ENCODE results near the gene C16orf86.
A peak's percentile ranks its signal among the peaks of the same experiment; 100 is the strongest.

Gene C16orf86

DNA sequence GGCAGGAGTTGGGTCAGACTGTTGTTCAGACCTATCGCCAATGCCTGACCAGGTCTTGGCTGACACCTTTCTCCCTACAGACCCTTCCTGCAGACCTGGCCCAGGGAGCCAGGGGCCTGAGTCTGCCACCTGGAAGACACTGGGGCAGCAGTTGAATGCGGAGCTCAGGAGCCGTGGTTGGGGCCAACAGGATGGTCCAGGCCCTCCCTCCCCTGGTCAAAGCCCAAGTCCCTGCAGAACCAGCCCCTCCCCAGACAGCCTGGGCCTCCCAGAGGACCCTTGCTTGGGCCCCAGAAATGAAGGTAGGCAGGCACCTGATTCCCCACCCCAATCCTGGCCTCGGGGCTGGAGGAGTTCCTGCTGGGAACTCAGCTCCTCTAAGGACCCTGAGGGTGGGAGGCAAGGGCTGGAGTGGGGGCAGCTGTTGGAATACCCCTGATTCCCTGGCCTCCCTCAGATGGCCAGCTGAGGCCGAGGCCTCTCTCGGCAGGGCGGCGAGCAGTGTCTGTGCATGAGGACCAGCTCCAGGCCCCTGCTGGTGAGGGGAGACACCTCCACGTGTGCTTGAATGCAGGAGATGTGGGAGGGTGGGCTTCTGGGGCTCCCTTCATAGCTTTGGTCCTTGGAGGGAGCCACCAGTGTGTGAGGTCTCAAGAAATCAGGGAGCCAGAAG is 10.1 kb upstream of the C16orf86 start:
- Histone ChIP-seq H3K36me3 (ENCODE audit: insufficient read depth, low read depth, low read length) (peaks cover 12% of the 10 kb centered on the region; the same call in 1 of the 2 replicates), H3K9ac (ENCODE audit: low read depth, low read length) (no peak overlapping the region), H3K4me1 (ENCODE audit: insufficient read depth, low read length) (peaks cover 6% of the 10 kb centered on the region; the same call in 1 of the 2 replicates), H3K4me3 (ENCODE audit: low read length) (no peak overlapping the region), H3K27me3 (ENCODE audit: insufficient read depth, low read length) (peaks cover 43% of the 10 kb centered on the region), H3K9me3 (ENCODE audit: insufficient read depth, low read depth, low read length) (no peaks in the 10 kb centered on the region), H3K27ac (ENCODE audit: low read length) (no peak overlapping the region)

DNA sequence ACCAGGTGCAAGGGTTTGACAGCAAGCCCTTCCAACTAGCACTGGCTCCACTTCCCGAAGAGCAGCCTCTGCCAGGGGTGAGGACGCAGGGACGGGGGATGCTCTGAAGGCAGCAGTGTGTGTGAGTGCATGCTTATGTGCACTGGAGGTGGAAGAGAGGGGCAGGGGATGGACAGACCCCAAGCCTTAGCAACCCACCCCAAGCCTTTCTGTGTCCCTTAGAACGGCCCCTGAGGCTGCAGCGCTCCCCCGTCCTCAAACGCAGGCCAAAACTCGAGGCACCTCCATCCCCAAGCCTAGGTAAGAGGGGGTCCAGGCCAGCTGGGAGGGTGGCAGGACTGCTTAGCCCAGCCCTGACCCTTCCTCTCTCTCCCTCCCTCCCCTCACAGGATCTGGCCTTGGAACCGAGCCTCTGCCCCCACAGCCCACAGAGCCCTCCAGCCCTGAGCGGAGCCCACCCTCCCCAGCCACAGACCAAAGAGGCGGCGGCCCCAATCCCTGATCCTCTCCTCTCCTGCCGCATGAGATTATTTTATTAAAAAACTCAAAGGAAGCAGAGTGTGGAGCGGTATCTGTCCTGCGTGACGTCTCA is 9.5 kb upstream of the C16orf86 start:
- H3K27ac ChIP-seq (ENCODE audit: low read length), result no peak overlapping the region
- peaks cover 12% of the 10 kb centered on the region; the same call in 1 of the 2 replicates for H3K36me3 ChIP-seq (ENCODE audit: insufficient read depth, low read depth, low read length)

DNA sequence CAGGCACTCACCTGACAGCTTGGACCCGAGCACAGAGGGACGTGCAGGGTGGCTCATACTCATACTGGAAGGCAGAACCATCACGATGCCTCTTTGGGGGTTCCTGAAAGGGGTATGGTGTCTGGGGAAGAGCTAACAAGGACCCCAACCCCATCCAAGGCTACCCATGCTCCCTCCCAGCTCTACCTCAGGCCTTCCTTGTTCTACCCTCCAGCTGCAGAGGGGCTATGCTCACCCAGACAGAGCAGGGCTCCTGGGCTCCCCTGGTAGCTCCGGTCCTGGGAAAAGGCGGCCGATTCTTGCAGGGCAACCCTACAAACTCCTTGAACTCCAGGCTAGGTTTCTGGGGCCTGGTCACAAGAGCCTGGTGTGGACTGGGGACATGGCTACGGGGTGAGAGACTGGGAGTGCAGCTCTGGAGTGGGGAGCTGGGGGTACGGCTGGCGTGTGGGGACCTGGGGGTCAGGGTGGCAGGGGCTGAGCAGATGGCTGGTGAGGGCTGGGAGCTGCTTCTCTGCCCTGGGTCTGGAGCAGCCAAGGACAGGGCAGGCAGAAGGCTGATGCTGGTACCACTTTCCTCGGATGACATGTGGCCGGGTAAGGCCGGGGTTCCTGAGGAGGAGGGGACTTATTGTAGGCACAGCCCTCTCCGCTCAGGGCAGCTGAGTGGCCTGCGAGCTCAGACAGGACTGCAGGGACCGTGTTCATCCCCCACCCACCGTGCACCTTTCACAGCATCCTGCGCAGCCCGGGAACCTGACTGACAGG is 8.7 kb upstream of the C16orf86 start:
- Histone ChIP-seq H3K4me1 (ENCODE audit: insufficient read depth, low read length) (peaks cover 10% of the 10 kb centered on the region; the same call in 1 of the 2 replicates), H3K27me3 (ENCODE audit: insufficient read depth, low read length) (peaks cover 41% of the 10 kb centered on the region), H3K27ac (ENCODE audit: low read length) (no peak overlapping the region), H3K4me3 (ENCODE audit: low read length) (no peak overlapping the region), H3K9me3 (ENCODE audit: insufficient read depth, low read depth, low read length) (no peaks in the 10 kb centered on the region), H3K36me3 (ENCODE audit: insufficient read depth, low read depth, low read length) (peaks cover 12% of the 10 kb centered on the region; the same call in 1 of the 2 replicates), H3K9ac (ENCODE audit: low read depth, low read length) (no peak overlapping the region)

More for the DNA sequence above, 9.5 kb upstream of the C16orf86 start:
- Histone ChIP-seq H3K4me3 (ENCODE audit: low read length) (no peak overlapping the region), H3K4me1 (ENCODE audit: insufficient read depth, low read length) (peaks cover 10% of the 10 kb centered on the region; the same call in 1 of the 2 replicates), H3K27me3 (ENCODE audit: insufficient read depth, low read length) (peaks cover 43% of the 10 kb centered on the region), H3K9me3 (ENCODE audit: insufficient read depth, low read depth, low read length) (no peaks in the 10 kb centered on the region), H3K9ac (ENCODE audit: low read depth, low read length) (no peak overlapping the region)

DNA sequence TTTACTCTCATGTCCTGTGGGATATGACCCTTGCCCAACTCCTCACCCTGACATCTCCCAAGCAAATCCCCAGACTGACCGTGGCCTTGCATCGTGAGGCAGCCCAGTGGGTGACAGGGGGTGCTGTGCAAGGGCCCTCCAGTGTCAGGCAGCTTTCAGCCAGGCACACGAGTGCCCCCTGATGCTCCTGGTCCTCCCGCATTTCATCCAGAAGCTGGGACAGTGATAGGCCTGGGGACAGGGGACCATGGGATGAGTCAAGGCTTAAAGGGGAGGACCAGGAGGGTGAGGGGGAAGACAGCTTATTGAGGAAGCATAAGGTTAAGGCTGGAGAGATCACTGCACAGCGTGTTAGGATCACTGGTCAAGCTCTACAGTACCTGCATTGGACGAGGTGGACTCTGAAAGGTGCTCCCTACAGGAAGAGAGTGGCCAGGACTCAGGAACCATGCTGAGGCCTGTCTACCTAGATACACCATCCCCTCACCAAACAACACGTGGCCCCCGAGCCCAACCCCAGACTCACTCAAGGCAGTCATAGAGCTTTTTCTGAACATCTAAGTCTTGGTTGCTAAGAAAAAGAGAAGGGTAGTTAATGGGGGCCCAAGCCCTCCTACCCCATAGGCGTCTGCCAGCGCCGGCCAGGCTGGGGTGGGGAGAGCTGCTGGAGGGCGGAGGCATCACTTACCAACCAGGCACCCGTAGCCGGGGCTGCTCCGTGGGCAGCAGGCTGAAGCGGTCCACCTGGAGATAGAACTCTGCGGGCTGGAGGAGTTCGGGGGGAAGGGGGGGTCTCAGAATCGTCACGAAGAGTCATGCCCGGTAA is 7.6 kb upstream of the C16orf86 start:
- Histone ChIP-seq H3K36me3 (ENCODE audit: insufficient read depth, low read depth, low read length) (peaks cover 12% of the 10 kb centered on the region; the same call in 1 of the 2 replicates), H3K27ac (ENCODE audit: low read length) (no peak overlapping the region), H3K4me1 (ENCODE audit: insufficient read depth, low read length) (peaks cover 10% of the 10 kb centered on the region; the same call in 1 of the 2 replicates), H3K9ac (ENCODE audit: low read depth, low read length) (peak overlapping the region; percentile 80; the same call in 1 of the 2 replicates), H3K9me3 (ENCODE audit: insufficient read depth, low read depth, low read length) (no peaks in the 10 kb centered on the region), H3K27me3 (ENCODE audit: insufficient read depth, low read length) (peaks cover 31% of the 10 kb centered on the region), H3K4me3 (ENCODE audit: low read length) (peak overlapping the region; percentile 94)

DNA sequence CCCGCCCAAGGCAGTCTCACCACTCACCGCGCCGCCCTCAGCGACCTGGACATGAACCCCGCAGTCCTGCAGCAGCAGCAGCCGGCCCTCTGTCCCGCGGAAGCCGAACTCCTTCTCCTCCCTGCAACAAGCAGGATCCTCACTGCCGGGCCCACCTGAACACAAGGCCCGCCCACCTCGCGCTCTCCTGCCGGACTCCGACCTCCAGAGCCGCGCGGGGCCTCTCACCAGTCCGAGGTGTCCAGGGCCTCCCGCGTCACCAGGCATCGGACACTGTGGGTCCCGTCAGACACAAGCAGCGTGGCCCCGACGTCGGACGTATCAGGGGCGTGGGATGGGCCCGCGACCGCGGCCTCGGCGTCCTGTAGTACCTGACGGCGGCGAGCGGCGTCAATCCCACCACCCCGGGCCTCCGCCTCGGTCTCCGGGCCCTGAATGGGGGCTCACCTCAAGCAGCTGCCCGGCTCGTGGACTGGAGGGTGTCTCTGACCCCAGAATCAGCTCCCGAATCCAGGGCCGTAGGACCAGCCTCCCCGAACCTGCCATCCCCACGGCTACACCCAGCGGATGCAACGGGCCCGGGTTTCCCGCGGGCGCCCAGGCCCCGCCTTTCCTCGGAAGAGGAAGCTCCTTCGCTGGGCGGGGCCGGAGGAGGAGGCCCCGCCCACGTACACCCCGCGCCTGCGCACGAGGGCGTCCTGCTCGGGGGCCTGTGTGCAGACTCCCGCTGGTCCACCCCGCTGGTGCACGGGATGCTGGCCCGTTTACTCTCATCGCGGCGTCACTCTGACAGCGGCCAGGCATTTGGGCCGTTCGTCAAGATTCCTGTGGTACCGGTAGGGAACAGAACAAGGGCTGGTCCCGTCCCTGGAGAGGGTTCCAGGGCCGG is 6.7 kb upstream of the C16orf86 start, which contains the start of gene ACD:
ACD (minus strand) TSS at position 586 of the 889 bp plus-strand sequence; CDS start at position 546, 40 bp downstream.
- Histone ChIP-seq H3K9ac (ENCODE audit: low read depth, low read length) (peak within 1 kb of the TSS; percentile 80), H3K9me3 (ENCODE audit: insufficient read depth, low read depth, low read length) (no peaks in the 10 kb centered on the region), H3K27ac (ENCODE audit: low read length) (peak within 1 kb of the TSS; percentile 77), H3K4me3 (ENCODE audit: low read length) (peak within 1 kb of the TSS; percentile 94), H3K36me3 (ENCODE audit: insufficient read depth, low read depth, low read length) (peaks cover 12% of the 10 kb centered on the region; the same call in 1 of the 2 replicates), H3K4me1 (ENCODE audit: insufficient read depth, low read length) (peaks cover 10% of the 10 kb centered on the region; the same call in 1 of the 2 replicates), H3K27me3 (ENCODE audit: insufficient read depth, low read length) (peaks cover 22% of the 10 kb centered on the region; the same call in 1 of the 2 replicates)

DNA sequence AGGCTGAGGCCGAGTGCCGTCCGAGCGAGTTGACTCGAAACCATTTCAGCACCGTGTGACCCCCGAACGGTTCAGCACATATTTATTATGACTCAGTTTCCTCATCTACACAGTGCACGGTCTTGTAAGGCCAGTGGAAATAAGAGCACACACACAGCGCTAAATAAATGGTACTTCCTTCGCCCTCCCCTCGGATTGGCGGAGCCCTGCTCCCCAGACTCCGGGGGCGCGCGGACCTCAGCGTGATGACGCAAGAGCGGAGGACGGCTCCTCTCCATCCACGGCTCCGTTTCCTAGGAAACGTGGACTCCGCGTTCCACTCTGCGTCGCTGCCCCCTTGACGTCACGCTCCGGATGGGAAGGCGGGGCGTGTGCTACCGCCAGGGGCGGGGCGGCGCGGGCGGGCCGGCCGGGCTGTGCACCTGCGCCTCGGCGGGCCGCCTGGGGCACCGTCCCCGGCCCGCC is 6.0 kb upstream of the C16orf86 start, which contains the start of gene PARD6A:
PARD6A (plus strand) TSS at position 397 of the 465 bp plus-strand sequence. CDS start 79 bp downstream, outside the sequence.
- Histone ChIP-seq H3K36me3 (ENCODE audit: insufficient read depth, low read depth, low read length) (peaks cover 12% of the 10 kb centered on the region; the same call in 1 of the 2 replicates), H3K4me3 (ENCODE audit: low read length) (peak within 1 kb of the TSS; percentile 94), H3K27ac (ENCODE audit: low read length) (peak within 1 kb of the TSS; percentile 77), H3K4me1 (ENCODE audit: insufficient read depth, low read length) (peaks cover 10% of the 10 kb centered on the region; the same call in 1 of the 2 replicates), H3K9ac (ENCODE audit: low read depth, low read length) (peak within 1 kb of the TSS; percentile 80), H3K27me3 (ENCODE audit: insufficient read depth, low read length) (peaks cover 17% of the 10 kb centered on the region; the same call in 1 of the 2 replicates), H3K9me3 (ENCODE audit: insufficient read depth, low read depth, low read length) (no peaks in the 10 kb centered on the region)

DNA sequence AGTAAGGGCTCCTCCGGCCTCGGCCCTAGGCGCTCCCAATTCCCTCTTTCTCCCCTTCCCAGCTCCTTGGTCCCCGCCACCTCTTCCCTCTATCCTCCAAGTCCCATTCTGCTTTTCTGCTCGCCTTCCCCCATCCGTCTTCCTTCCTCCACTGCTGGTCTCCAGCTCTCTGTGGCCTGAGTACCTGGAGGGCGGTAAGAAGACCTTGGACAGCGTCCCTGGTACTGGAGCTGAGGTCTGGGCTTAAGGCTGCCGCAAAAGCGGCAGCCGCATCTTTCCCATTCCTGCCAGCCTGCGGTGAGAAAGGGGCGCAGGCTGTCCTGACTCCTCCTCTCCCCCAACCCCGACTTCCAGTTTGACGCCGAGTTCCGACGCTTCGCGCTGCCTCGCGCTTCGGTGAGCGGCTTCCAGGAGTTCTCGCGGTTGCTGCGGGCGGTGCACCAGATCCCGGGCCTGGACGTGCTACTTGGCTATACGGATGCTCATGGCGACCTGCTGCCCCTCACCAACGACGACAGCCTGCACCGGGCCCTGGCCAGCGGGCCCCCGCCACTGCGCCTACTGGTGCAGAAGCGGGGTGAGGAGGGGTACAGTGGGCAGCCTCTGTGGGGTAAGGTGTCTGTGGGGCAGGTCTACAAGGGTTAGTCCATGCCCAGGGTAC is 5.4 kb upstream of the C16orf86 start:
- peaks cover 12% of the 10 kb centered on the region; the same call in 1 of the 2 replicates for H3K36me3 ChIP-seq (ENCODE audit: insufficient read depth, low read depth, low read length)
- H3K4me3 ChIP-seq (ENCODE audit: low read length), result peak overlapping the region; percentile 70
- peaks cover 17% of the 10 kb centered on the region; the same call in 1 of the 2 replicates for H3K27me3 ChIP-seq (ENCODE audit: insufficient read depth, low read length)
- H3K27ac ChIP-seq (ENCODE audit: low read length), result no peak overlapping the region
- H3K4me1 ChIP-seq (ENCODE audit: insufficient read depth, low read length), result peaks cover 10% of the 10 kb centered on the region; the same call in 1 of the 2 replicates
- peak overlapping the region; percentile 56; the same call in 1 of the 2 replicates for H3K9ac ChIP-seq (ENCODE audit: low read depth, low read length)
- no peaks in the 10 kb centered on the region for H3K9me3 ChIP-seq (ENCODE audit: insufficient read depth, low read depth, low read length)

DNA sequence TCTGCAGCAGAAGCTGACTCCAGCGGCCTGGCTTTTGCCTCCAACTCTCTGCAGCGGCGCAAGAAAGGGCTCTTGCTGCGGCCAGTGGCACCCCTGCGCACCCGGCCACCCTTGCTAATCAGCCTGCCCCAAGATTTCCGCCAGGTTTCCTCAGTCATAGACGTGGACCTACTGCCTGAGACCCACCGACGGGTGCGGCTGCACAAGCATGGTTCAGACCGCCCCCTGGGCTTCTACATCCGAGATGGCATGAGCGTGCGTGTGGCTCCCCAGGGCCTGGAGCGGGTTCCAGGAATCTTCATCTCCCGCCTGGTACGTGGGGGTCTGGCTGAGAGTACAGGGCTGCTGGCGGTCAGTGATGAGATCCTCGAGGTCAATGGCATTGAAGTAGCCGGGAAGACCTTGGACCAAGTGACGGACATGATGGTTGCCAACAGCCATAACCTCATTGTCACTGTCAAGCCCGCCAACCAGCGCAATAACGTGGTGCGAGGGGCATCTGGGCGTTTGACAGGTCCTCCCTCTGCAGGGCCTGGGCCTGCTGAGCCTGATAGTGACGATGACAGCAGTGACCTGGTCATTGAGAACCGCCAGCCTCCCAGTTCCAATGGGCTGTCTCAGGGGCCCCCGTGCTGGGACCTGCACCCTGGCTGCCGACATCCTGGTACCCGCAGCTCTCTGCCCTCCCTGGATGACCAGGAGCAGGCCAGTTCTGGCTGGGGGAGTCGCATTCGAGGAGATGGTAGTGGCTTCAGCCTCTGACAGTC is 4.5 kb upstream of the C16orf86 start:
- H3K4me3 ChIP-seq (ENCODE audit: low read length), result peak overlapping the region; percentile 70; the same call in 1 of the 2 replicates

DNA sequence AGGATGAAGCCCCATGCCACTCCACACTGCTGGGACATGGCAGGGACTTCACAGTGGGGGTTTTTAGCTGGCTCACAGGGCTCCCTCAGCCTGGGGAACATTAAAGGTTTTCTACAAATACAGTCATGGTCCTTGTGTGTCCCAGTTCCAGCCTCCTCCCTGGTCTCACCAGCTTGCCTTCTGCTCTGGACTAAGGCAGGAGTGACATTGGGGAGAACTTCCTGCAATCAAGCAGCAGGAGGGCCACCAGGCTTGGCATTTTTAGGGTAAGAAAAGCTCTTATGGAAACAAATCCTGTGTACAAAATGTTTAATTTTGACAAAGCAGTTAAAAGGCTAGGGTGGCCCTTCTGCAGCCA is 4.0 kb upstream of the C16orf86 start:
- no peak overlapping the region for H3K9ac ChIP-seq (ENCODE audit: low read depth, low read length)
- H3K27ac ChIP-seq (ENCODE audit: low read length), result no peak overlapping the region
- peaks cover 25% of the 10 kb centered on the region for H3K27me3 ChIP-seq (ENCODE audit: insufficient read depth, low read length)
- no peak overlapping the region for H3K4me3 ChIP-seq (ENCODE audit: low read length)
- H3K4me1 ChIP-seq (ENCODE audit: insufficient read depth, low read length), result peaks cover 10% of the 10 kb centered on the region; the same call in 1 of the 2 replicates
- no peaks in the 10 kb centered on the region for H3K9me3 ChIP-seq (ENCODE audit: insufficient read depth, low read depth, low read length)
- H3K36me3 ChIP-seq (ENCODE audit: insufficient read depth, low read depth, low read length), result peaks cover 10% of the 10 kb centered on the region; the same call in 1 of the 2 replicates

More for the DNA sequence above, 4.5 kb upstream of the C16orf86 start:
- Histone ChIP-seq H3K27me3 (ENCODE audit: insufficient read depth, low read length) (peaks cover 19% of the 10 kb centered on the region), H3K4me1 (ENCODE audit: insufficient read depth, low read length) (peaks cover 10% of the 10 kb centered on the region; the same call in 1 of the 2 replicates), H3K36me3 (ENCODE audit: insufficient read depth, low read depth, low read length) (peaks cover 12% of the 10 kb centered on the region; the same call in 1 of the 2 replicates), H3K9ac (ENCODE audit: low read depth, low read length) (no peak overlapping the region), H3K9me3 (ENCODE audit: insufficient read depth, low read depth, low read length) (no peaks in the 10 kb centered on the region), H3K27ac (ENCODE audit: low read length) (no peak overlapping the region)

Measured in iPS-20b (cell line).